H1 (cell line): ENCODE results near the gene HIVEP3.

Experiments used
- CEBPB ChIP-seq: IDR thresholded peaks from 2 replicates; pipeline ENCODE4 v1.6.1; 2012; ENCODE audit warnings: low read depth, low read length
- EGR1 ChIP-seq: IDR thresholded peaks from 2 replicates; pipeline ENCODE4 v1.6.1; 2011; ENCODE audit warnings: low read depth, low read length, borderline replicate concordance
- KDM5A ChIP-seq: fragments of 200-600 bp; IDR thresholded peaks from 2 replicates; pipeline ENCODE4 v1.7.1; 2012; ENCODE audit warnings: mild to moderate bottlenecking, low read length, inconsistent platforms, mixed read lengths
- MAFK ChIP-seq: IDR thresholded peaks from 2 replicates; pipeline ENCODE4 v1.6.1; 2012; ENCODE audit warnings: low read depth, mild to moderate bottlenecking, improper control_type of control experiment, low read length
- MAX ChIP-seq: IDR thresholded peaks from 2 replicates; pipeline ENCODE4 v1.6.1; 2012; ENCODE audit warnings: inconsistent platforms
- POLR2A ChIP-seq, 2 experiments: IDR thresholded peaks; 1 replicate in 1 of 2; 2 replicates in 1 of 2; pipeline ENCODE4 v1.6.1; 2011; ENCODE audit warnings: low read depth in 2 of 2, low read length in 2 of 2, mild to moderate bottlenecking in 2 of 2; ENCODE audit errors: control extremely low read depth in 1 of 2
- POLR2AphosphoS5 ChIP-seq: IDR thresholded peaks from 2 replicates; pipeline ENCODE4 v1.6.1; 2011; ENCODE audit warnings: low read depth, low read length
- SAP30 ChIP-seq: fragments of 300-600 bp; sonication (generic); IDR thresholded peaks from 2 replicates; pipeline ENCODE4 v1.7.1; 2012; ENCODE audit warnings: low read length, moderate library complexity, mild to moderate bottlenecking, inconsistent platforms; ENCODE audit not compliant: insufficient read depth, insufficient replicate concordance
- SIN3A ChIP-seq, 2 experiments: IDR thresholded peaks in 1 of 2; conservative IDR thresholded peaks in 1 of 2; 2 replicates each; pipeline ENCODE4 v1.6.1; 2011 to 2012; ENCODE audit warnings: low read length in 2 of 2, improper control_type of control experiment in 1 of 2, low read depth in 1 of 2, mild to moderate bottlenecking in 1 of 2
- TEAD4 ChIP-seq: IDR thresholded peaks from 2 replicates; pipeline ENCODE4 v1.6.1; 2012; ENCODE audit warnings: low read depth, low read length, inconsistent platforms, mixed read lengths
- YY1 ChIP-seq: IDR thresholded peaks from 2 replicates; pipeline ENCODE4 v1.6.1; 2011; ENCODE audit warnings: low read depth, mild to moderate bottlenecking, low read length
- TF ChIP-seq, protein P1 (sequence below), 3 experiments: IDR thresholded peaks; 1 replicate in 2 of 3; 2 replicates in 1 of 3; pipeline versions ENCODE4 v1.5.1 to v1.6.1; 2011; ENCODE audit warnings: low read length in 3 of 3, mild to moderate bottlenecking in 3 of 3, inconsistent platforms in 2 of 3, low read depth in 1 of 3, moderate library complexity in 1 of 3; ENCODE audit not compliant: insufficient read depth in 1 of 3; ENCODE audit errors: control extremely low read depth in 1 of 3

GRCh38 chr1:41853907-41854306 is 64.8 kb downstream of the HIVEP3 start:
- TF ChIP-seq, protein P1, sequence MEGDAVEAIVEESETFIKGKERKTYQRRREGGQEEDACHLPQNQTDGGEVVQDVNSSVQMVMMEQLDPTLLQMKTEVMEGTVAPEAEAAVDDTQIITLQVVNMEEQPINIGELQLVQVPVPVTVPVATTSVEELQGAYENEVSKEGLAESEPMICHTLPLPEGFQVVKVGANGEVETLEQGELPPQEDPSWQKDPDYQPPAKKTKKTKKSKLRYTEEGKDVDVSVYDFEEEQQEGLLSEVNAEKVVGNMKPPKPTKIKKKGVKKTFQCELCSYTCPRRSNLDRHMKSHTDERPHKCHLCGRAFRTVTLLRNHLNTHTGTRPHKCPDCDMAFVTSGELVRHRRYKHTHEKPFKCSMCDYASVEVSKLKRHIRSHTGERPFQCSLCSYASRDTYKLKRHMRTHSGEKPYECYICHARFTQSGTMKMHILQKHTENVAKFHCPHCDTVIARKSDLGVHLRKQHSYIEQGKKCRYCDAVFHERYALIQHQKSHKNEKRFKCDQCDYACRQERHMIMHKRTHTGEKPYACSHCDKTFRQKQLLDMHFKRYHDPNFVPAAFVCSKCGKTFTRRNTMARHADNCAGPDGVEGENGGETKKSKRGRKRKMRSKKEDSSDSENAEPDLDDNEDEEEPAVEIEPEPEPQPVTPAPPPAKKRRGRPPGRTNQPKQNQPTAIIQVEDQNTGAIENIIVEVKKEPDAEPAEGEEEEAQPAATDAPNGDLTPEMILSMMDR (IDR thresholded peaks at IDR 0.05; ENCODE audit: control extremely low read depth in 1 of 3, insufficient read depth in 1 of 3, low read depth in 1 of 3, low read length in 3 of 3): no peak
- TF ChIP-seq MAFK (no peak), MAX (no peak), EGR1 (no peak), CEBPB (no peak), POLR2A (IDR thresholded peaks at IDR 0.05; ENCODE audit: control extremely low read depth in 1 of 2, low read depth in 2 of 2, low read length in 2 of 2) (no peak), TEAD4 (no peak), SAP30 (no peak), SIN3A (conservative IDR thresholded peaks at IDR 0.05 in 1 of 2, IDR thresholded peaks at IDR 0.05 in 1 of 2; ENCODE audit: low read depth in 1 of 2, low read length in 2 of 2) (no peak), YY1 (no peak), POLR2AphosphoS5 (no peak), KDM5A (no peak)
